Raji (cell line): ENCODE data around the gene DNASE1L3.

Experiments used
- POLR2A ChIP-seq: IDR thresholded peaks from 2 replicates; pipeline ENCODE4 v1.6.1; 2011; ENCODE audit warnings: low read depth, low read length, control low read depth; ENCODE audit not compliant: insufficient read depth

The DNASE1L3 gene

DNA sequence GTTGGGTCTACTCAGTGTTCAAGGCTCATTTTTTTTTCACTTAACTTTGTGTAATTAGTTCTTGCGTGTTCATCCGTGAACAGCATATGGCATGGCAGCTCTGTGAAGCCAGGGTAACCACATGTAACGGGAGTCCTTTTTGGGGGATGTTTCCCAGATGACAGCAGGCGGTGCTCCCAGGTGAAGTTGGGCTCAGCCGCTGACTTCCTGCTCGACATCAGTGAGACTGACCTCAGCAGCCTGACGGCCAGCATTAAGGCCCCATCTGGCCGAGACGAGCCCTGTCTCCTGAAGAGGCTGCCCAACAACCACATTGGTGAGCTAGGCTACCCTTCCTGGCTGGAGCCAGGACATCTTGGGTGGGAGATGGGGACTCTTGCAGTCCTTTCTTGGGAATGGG, 62.7 kb downstream of the DNASE1L3 start:
- TF ChIP-seq POLR2A, result no peak

DNA sequence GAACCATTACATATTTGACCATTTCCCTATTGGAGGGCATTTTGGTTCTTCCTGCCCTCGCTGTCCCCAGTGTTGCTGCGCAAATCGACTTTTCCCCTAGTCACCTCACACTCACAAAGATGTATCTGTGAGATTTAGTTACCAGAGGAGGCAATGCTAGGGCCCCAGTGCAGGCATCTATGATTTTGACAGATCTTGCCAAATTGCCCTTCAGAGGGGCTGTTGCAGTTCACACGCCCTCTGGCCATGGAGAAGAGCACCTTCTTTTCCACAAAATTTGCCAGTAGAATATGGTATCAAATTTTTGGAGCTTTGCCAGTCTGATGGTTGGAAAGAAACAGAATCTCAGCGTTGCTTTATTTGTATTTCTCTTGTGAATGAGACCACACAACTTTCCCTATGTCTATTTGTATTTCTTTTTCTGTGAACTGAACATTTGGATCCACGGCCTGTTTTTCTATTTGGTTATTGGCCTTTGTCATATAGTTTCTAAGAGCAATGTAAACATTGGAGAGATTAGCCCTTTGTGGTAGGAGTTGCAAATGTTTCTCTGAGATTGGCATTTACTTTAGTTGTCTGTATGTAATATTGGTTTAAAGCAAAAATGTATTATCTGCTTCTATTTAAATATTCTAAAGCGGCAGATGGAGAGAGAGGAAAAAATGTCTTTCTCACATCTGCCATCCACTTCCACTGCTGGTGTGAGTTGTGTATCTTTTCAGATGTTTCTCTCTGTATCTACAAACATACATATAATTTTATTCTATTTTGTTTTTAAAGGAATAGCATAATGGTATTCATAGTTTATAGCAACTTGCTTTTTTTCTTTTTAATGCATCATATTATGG, 66.1 kb downstream of the DNASE1L3 start:
- TF ChIP-seq POLR2A, result no peak

DNA sequence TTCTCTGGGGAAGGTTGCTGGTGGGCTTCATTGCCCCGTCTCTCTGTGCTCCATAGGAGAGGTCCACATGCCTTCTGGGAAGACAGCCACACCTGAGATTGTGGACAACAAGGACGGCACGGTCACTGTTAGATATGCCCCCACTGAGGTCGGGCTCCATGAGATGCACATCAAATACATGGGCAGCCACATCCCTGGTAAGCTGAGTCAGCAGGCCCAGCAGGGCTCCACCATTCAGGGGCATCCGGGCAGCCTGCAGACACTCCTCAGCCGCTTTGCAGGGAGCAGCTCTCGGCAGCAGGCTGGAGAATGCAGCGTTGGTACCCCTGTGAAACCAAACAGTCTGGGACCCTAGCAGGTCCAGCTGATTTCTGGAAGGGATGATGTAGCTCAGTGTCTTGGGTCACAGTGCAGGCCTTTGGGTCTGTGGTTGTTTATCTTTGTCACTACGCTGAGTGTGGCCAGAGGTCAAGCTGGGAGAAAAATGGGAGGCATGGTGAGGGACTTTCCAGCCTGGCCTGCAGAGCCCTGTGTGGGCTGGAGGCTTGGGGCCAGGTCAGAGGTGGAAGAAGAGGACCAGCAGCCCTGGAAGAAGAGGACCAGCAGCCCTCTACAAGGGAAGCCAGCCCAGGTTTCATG, 67.2 kb downstream of the DNASE1L3 start:
- no peak for TF ChIP-seq POLR2A
